IMR-90 (cell line): ENCODE results near the gene BCL11B. TPM values are rescaled to one million over a fixed set of nuclear protein-coding genes. Genes with fewer than 3 reads are reported as not detected.

Experiments used
- ATAC-seq: fragments of 200-7000 bp; cut with Tn5 transposase; 2 replicates; pipeline ENCODE4 v1.9.1; 2020; ENCODE audit warnings: low read depth, mild to moderate bottlenecking, moderate library complexity
- BruUV-seq: library from RNA; stranded (reverse); fragments of 400-500 nt; replicated peaks from 2 replicates; lab custom pipeline; 2021; lab: Mats Ljungman, UMichigan
- CTCF ChIA-PET: fragments of 300-600 bp; formaldehyde crosslinking; extraction: SDS; loops from one replicate; lab custom pipeline; 2021; ENCODE audit warnings: antibody characterized with exemption; lab: Yijun Ruan, JAX
- POLR2A ChIA-PET: fragments of 300-600 bp; sonication (Branson Sonifier 250); formaldehyde crosslinking; loops from one replicate; lab custom pipeline; 2022; ENCODE audit warnings: antibody characterized with exemption; ENCODE audit not compliant: unreplicated experiment; lab: Charles Lee
- DNase-seq: peaks from one replicate; pipeline ENCODE4 v3.0.0; 2013
- H2AFZ ChIP-seq: replicated peaks from 2 replicates; pipeline ENCODE3; 2013; ENCODE audit warnings: low read length, mild to moderate bottlenecking; ENCODE audit not compliant: poor library complexity
- H2AK5ac ChIP-seq: 2 replicates; pipeline ENCODE4 v1.6.1; 2013; ENCODE audit warnings: low read depth, low read length, inconsistent platforms
- H2AK9ac ChIP-seq: replicated peaks from 2 replicates; pipeline ENCODE3; 2013; ENCODE audit warnings: mild to moderate bottlenecking, low read depth, low read length, moderate library complexity; ENCODE audit not compliant: poor library complexity
- H2BK120ac ChIP-seq: 2 replicates; pipeline ENCODE4 v1.6.1; 2013; ENCODE audit warnings: low read depth, low read length, inconsistent platforms
- H2BK15ac ChIP-seq: 3 replicates; pipeline ENCODE4 v1.6.1; 2013; ENCODE audit warnings: low read depth, low read length, inconsistent platforms
- H2BK20ac ChIP-seq: 2 replicates; pipeline ENCODE4 v1.6.1; 2013; ENCODE audit warnings: low read depth, mild to moderate bottlenecking, inconsistent platforms, low read length, moderate library complexity
- H2BK5ac ChIP-seq: 2 replicates; pipeline ENCODE4 v1.6.1; 2013; ENCODE audit warnings: mild to moderate bottlenecking, low read depth, low read length, inconsistent platforms; ENCODE audit not compliant: poor library complexity, severe bottlenecking
- H3K14ac ChIP-seq: replicated peaks from 2 replicates; pipeline ENCODE4 v1.6.1; 2013; ENCODE audit warnings: low read depth, low read length, inconsistent platforms
- H3K18ac ChIP-seq: 2 replicates; pipeline ENCODE4 v1.6.1; 2013; ENCODE audit warnings: low read depth, low read length, control low read depth
- H3K23ac ChIP-seq: 2 replicates; pipeline ENCODE4 v1.6.1; 2013; ENCODE audit warnings: low read depth, low read length, inconsistent platforms
- H3K27ac ChIP-seq: 2 replicates; pipeline ENCODE4 v1.5.1; 2013; ENCODE audit warnings: mild to moderate bottlenecking, control low read depth, low read length; ENCODE audit not compliant: insufficient read depth
- H3K27me3 ChIP-seq: 2 replicates; pipeline ENCODE4 v1.6.1; 2013; ENCODE audit warnings: low read length; ENCODE audit not compliant: control insufficient read depth, insufficient read depth
- H3K36me3 ChIP-seq: 2 replicates; pipeline ENCODE4 v1.6.1; 2013; ENCODE audit warnings: low read length, mixed read lengths; ENCODE audit not compliant: control insufficient read depth, insufficient read depth
- H3K4ac ChIP-seq: 2 replicates; pipeline ENCODE4 v1.6.1; 2013; ENCODE audit warnings: low read depth, low read length, inconsistent platforms
- H3K4me1 ChIP-seq: 2 replicates; pipeline ENCODE4 v1.6.1; 2013; ENCODE audit warnings: low read length, mixed read lengths; ENCODE audit not compliant: control insufficient read depth, insufficient read depth
- H3K4me2 ChIP-seq: 2 replicates; pipeline ENCODE4 v1.6.1; 2013; ENCODE audit warnings: low read depth, mild to moderate bottlenecking, control low read depth, low read length, moderate library complexity
- H3K4me3 ChIP-seq: 2 replicates; pipeline ENCODE4 v1.5.1; 2013; ENCODE audit warnings: low read depth, mild to moderate bottlenecking, control low read depth, low read length, moderate library complexity; ENCODE audit not compliant: insufficient read depth
- H3K56ac ChIP-seq: 2 replicates; pipeline ENCODE4 v1.6.1; 2013; ENCODE audit warnings: low read length, inconsistent platforms; ENCODE audit not compliant: insufficient read depth; ENCODE audit errors: extremely low read depth
- H3K79me1 ChIP-seq, 2 experiments: 2 replicates each; pipeline ENCODE4 v1.6.1; 2013; ENCODE audit warnings: low read length in 2 of 2, inconsistent platforms in 1 of 2, low read depth in 1 of 2
- H3K9ac ChIP-seq: 2 replicates; pipeline ENCODE4 v1.6.1; 2013; ENCODE audit warnings: low read depth, low read length, control low read depth
- H3K9me1 ChIP-seq: 2 replicates; pipeline ENCODE4 v1.6.1; 2013; ENCODE audit warnings: low read length, inconsistent platforms; ENCODE audit not compliant: insufficient read depth
- H3K9me3 ChIP-seq: 2 replicates; pipeline ENCODE4 v1.6.1; 2013; ENCODE audit warnings: low read length; ENCODE audit not compliant: control insufficient read depth, insufficient read depth
- H4K20me1 ChIP-seq: 2 replicates; pipeline ENCODE4 v1.6.1; 2013; ENCODE audit warnings: low read length, inconsistent platforms; ENCODE audit not compliant: insufficient read depth
- H4K5ac ChIP-seq: 2 replicates; pipeline ENCODE4 v1.6.1; 2013; ENCODE audit warnings: mild to moderate bottlenecking, low read depth, low read length, control low read depth
- H4K8ac ChIP-seq, 2 experiments: 2 replicates each; pipeline ENCODE4 v1.6.1; 2013; ENCODE audit warnings: low read depth in 2 of 2, low read length in 2 of 2, control low read depth in 1 of 2, inconsistent platforms in 1 of 2
- H4K91ac ChIP-seq: 2 replicates; pipeline ENCODE4 v1.6.1; 2013; ENCODE audit warnings: low read depth, low read length, inconsistent platforms; ENCODE audit not compliant: insufficient read depth
- BHLHE40 ChIP-seq: fragments of 150-350 bp; IDR thresholded peaks from 2 replicates; pipeline ENCODE4 v1.6.1; 2016; ENCODE audit warnings: mild to moderate bottlenecking, low read depth, low read length
- MXI1 ChIP-seq: IDR thresholded peaks from 2 replicates; pipeline ENCODE4 v1.6.1; 2012; ENCODE audit warnings: low read depth, mild to moderate bottlenecking, low read length, moderate library complexity, borderline replicate concordance
- NFE2L2 ChIP-seq: fragments of 150-350 bp; IDR thresholded peaks from 2 replicates; pipeline ENCODE4 v1.6.1; 2016; ENCODE audit warnings: low read depth, mild to moderate bottlenecking, low read length
- POLR2A ChIP-seq: IDR thresholded peaks from 2 replicates; pipeline ENCODE4 v1.6.1; 2012; ENCODE audit warnings: mild to moderate bottlenecking, low read depth, low read length
- RAD21 ChIP-seq: IDR thresholded peaks from 2 replicates; pipeline ENCODE4 v1.6.1; 2012; ENCODE audit warnings: low read length, improper control_type of control experiment
- WGBS, 2 experiments: methylation state at CpG; one replicate each; pipeline versions ENCODE4 v1.1.5 to v1.1.7; 2013; ENCODE audit warnings: missing lambda C conversion rate in 2 of 2; ENCODE audit not compliant: insufficient read length in 1 of 2; ENCODE audit errors: extremely low coverage in 2 of 2; 5-methylcytosine and 5-hydroxymethylcytosine counted together
- dilution Hi-C: fragments of 300-500 bp; cut with HindIII; formaldehyde crosslinking; loops from one replicate; pipeline ENCODE4 v1.14.3; 2018; ENCODE audit warnings: low sequenced_read_pairs; ENCODE audit not compliant: unreplicated experiment
- in situ Hi-C: fragments of 300-500 bp; cut with MboI; formaldehyde crosslinking; loops from 3 replicates; pipeline ENCODE4 v1.14.3; 2019; ENCODE audit warnings: low sequenced_read_pairs, inconsistent platforms, mixed read lengths
- intact Hi-C: fragments of 100-400 bp; cut with micrococcal nuclease; formaldehyde crosslinking; loops from 2 replicates; pipeline ENCODE4 v1.10.0; 2022
- polyA plus RNA-seq, 3 experiments: library from polyadenylated mRNA; depleted of rRNA; stranded (reverse); fragments of >200 nt; gene quantifications; 2 replicates each; pipeline ENCODE4 v1.2.3, GENCODE V29; 2012; ENCODE audit warnings: low replicate concordance in 1 of 3
- total RNA-seq: library from RNA; depleted of rRNA; stranded (reverse); fragments of >200 nt; gene quantifications from 2 replicates; pipeline ENCODE4 v1.2.3, GENCODE V29; 2012

The BCL11B gene
- total and polyA plus RNA-seq, 2 of the 4 experiments (the other 2 are of a cell fraction): under 0.01 TPM; not detected in 1

- H2BK120ac ChIP-seq: no peak overlapping the region
- H3K36me3 ChIP-seq: no peaks in the 10 kb centered on the region
- no peak overlapping the region for H2AK9ac ChIP-seq
- in situ Hi-C loops (no loop called here), dilution Hi-C loops (no loop called here), intact Hi-C loops (no loop called here)
- H3K14ac ChIP-seq: no peak overlapping the region
- H3K9me1 ChIP-seq: no peaks in the 10 kb centered on the region
- DNase-seq (no peak), ATAC-seq (no peak)
- no peak for TF ChIP-seq MXI1
- no peak for TF ChIP-seq NFE2L2
- TF ChIP-seq RAD21: no peak
- no peak for TF ChIP-seq BHLHE40
- TF ChIP-seq POLR2A: no peak
- H2BK15ac ChIP-seq: no peak overlapping the region
- H3K9me3 ChIP-seq: peaks cover 22% of the 10 kb centered on the region
- no peak overlapping the region for H3K4me3 ChIP-seq
- ChIA-PET CTCF (interaction anchor here (0.5 to 0.6 kb wide), 2 partner anchors 14 to 28 kb away, joined by 3 to 4 read pairs; no protein-coding TSS in a partner anchor), POLR2A (no interaction called here)
- H2AK5ac ChIP-seq: no peak overlapping the region
- H3K18ac ChIP-seq: no peak overlapping the region
- H2BK5ac ChIP-seq: no peak overlapping the region
- H2BK20ac ChIP-seq: no peak overlapping the region
- no peak overlapping the region for H3K4ac ChIP-seq
- no peak overlapping the region for H3K9ac ChIP-seq
- H4K91ac ChIP-seq: no peak overlapping the region
- H4K8ac ChIP-seq: no peak overlapping the region
- H4K20me1 ChIP-seq: no peaks in the 10 kb centered on the region
- no peak overlapping the region for H2AFZ ChIP-seq
- no peaks in the 10 kb centered on the region for H3K27me3 ChIP-seq
- BruUV-seq: no TSS peak
- no peak overlapping the region for H3K56ac ChIP-seq
- no peak overlapping the region for H3K27ac ChIP-seq
- H3K4me1 ChIP-seq: no peaks in the 10 kb centered on the region
- H3K23ac ChIP-seq: no peak overlapping the region
- H4K5ac ChIP-seq: no peak overlapping the region
- H3K4me2 ChIP-seq: no peak overlapping the region
- no peaks in the 10 kb centered on the region for H3K79me1 ChIP-seq
- WGBS, 2 experiments: no CpG with 5 or more reads among the region's 3 CpGs
These were observed 100.6 kb downstream of the BCL11B start for GRCh38 chr14:99171396-99171795.
